ENCODE data around the gene ATP2B1.

DNA sequence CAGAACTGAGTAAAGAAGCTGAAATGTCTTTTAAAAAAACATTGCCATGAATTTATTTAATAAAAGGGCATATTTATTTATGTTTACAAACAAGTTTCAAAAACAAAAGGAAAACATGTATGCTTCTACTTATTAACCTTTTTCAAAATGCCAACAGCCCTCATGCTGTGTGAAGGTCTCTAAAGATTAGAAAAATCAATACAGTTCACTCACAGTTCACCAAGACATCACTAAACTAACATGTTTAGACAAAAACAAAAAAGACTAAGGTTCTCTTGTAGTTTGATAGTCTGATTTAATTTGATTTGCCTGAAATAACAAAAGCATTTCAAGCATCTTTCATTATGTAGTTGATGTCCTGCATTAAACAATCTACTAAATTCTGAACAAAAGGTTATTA, 118.9 kb downstream of the ATP2B1 start:
- TF ChIP-seq, protein P1, sequence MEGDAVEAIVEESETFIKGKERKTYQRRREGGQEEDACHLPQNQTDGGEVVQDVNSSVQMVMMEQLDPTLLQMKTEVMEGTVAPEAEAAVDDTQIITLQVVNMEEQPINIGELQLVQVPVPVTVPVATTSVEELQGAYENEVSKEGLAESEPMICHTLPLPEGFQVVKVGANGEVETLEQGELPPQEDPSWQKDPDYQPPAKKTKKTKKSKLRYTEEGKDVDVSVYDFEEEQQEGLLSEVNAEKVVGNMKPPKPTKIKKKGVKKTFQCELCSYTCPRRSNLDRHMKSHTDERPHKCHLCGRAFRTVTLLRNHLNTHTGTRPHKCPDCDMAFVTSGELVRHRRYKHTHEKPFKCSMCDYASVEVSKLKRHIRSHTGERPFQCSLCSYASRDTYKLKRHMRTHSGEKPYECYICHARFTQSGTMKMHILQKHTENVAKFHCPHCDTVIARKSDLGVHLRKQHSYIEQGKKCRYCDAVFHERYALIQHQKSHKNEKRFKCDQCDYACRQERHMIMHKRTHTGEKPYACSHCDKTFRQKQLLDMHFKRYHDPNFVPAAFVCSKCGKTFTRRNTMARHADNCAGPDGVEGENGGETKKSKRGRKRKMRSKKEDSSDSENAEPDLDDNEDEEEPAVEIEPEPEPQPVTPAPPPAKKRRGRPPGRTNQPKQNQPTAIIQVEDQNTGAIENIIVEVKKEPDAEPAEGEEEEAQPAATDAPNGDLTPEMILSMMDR (IDR thresholded peaks at IDR 0.05), result no peak
- TF ChIP-seq POLR2A (IDR thresholded peaks at IDR 0.05), result no peak
